Calu3 (cell line): ENCODE measurements around the gene PPP1R3E. TPM values are rescaled to one million over a fixed set of nuclear protein-coding genes. Genes with fewer than 3 reads are reported as not detected.

Source experiments
- BruUV-seq: library from RNA; stranded (reverse); fragments of 400-500 nt; replicated peaks from 2 replicates; lab custom pipeline; 2021; lab: Mats Ljungman, UMichigan
- CTCF ChIA-PET: fragments of 300-600 bp; sonication (Branson Sonifier 250); formaldehyde crosslinking; loops from one replicate; lab custom pipeline; 2022; ENCODE audit warnings: antibody characterized with exemption; lab: Charles Lee
- DNase-seq: peaks from one replicate; pipeline ENCODE4 v3.0.0; 2022
- H3K27ac Mint-ChIP-seq: one replicate; pipeline ENCODE4 v1.8.0; 2022; ENCODE audit warnings: mixed read lengths; ENCODE audit not compliant: unreplicated experiment
- H3K27me3 Mint-ChIP-seq: one replicate; pipeline ENCODE4 v1.8.0; 2022; ENCODE audit warnings: mixed read lengths; ENCODE audit not compliant: unreplicated experiment
- H3K36me3 Mint-ChIP-seq: one replicate; pipeline ENCODE4 v1.8.0; 2022; ENCODE audit warnings: mild to moderate bottlenecking, moderate library complexity, mixed read lengths; ENCODE audit not compliant: insufficient read depth, unreplicated experiment
- H3K4me1 Mint-ChIP-seq: one replicate; pipeline ENCODE4 v1.8.0; 2022; ENCODE audit warnings: mild to moderate bottlenecking, low read depth, mixed read lengths; ENCODE audit not compliant: unreplicated experiment
- H3K4me3 Mint-ChIP-seq: one replicate; pipeline ENCODE4 v1.8.0; 2022; ENCODE audit warnings: mild to moderate bottlenecking, low read depth, moderate library complexity, mixed read lengths; ENCODE audit not compliant: unreplicated experiment
- H3K9me3 Mint-ChIP-seq: one replicate; pipeline ENCODE4 v1.8.0; 2022; ENCODE audit warnings: low read depth, mixed read lengths; ENCODE audit not compliant: unreplicated experiment
- intact Hi-C: fragments of 100-400 bp; cut with micrococcal nuclease; formaldehyde crosslinking; loops from one replicate; pipeline ENCODE4 v1.10.0; 2022; ENCODE audit not compliant: unreplicated experiment
- total RNA-seq: library from RNA; stranded (reverse); gene quantifications from 2 replicates; pipeline ENCODE4 v1.2.3, GENCODE V29; 2022
- TF ChIP-seq, protein P1 (sequence below): fragments of 200-600 bp; IDR thresholded peaks from one replicate; pipeline ENCODE4 v1.8.0; 2022; ENCODE audit warnings: antibody characterized with exemption; ENCODE audit not compliant: unreplicated experiment

PPP1R3E gene
- total RNA-seq, 1 experiment from 2014 or later = 12.8 TPM

DNA sequence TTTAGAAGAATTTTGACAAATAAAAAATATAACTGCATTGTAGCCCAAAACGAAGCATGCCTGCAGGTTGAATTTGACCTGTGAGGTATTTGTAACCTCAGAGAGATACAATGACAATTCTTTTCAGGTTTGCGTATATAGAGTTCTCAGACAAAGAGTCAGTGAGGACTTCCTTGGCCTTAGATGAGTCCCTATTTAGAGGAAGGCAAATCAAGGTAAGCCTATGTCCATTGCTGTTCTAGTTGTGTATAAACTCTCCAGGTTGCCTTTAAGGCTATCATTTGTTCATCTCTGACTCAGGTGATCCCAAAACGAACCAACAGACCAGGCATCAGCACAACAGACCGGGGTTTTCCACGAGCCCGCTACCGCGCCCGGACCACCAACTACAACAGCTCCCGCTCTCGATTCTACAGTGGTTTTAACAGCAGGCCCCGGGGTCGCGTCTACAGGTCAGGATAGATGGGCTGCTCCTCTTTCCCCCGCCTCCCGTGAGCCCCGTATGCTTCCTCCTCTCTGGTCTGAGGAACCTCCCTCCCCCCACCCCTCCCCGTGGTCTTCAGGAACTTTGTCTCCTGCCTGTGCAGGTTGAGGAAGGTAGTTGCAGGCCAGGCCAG lies 21.3 kb upstream of the PPP1R3E start:
- BruUV-seq = no TSS peak
- no peaks in the 10 kb centered on the region for H3K9me3 Mint-ChIP-seq
- peaks cover 19% of the 10 kb centered on the region for H3K4me1 Mint-ChIP-seq
- H3K36me3 Mint-ChIP-seq = peaks cover 76% of the 10 kb centered on the region
- DNase-seq = no peak
- no peak overlapping the region for H3K4me3 Mint-ChIP-seq
- H3K27ac Mint-ChIP-seq = no peak overlapping the region
- intact Hi-C loops = loop anchor here (10.0 kb wide), 1 partner anchor 231 kb away; the partner anchor contains the start of genes THTPA and ZFHX2
- TF ChIP-seq, protein P1, sequence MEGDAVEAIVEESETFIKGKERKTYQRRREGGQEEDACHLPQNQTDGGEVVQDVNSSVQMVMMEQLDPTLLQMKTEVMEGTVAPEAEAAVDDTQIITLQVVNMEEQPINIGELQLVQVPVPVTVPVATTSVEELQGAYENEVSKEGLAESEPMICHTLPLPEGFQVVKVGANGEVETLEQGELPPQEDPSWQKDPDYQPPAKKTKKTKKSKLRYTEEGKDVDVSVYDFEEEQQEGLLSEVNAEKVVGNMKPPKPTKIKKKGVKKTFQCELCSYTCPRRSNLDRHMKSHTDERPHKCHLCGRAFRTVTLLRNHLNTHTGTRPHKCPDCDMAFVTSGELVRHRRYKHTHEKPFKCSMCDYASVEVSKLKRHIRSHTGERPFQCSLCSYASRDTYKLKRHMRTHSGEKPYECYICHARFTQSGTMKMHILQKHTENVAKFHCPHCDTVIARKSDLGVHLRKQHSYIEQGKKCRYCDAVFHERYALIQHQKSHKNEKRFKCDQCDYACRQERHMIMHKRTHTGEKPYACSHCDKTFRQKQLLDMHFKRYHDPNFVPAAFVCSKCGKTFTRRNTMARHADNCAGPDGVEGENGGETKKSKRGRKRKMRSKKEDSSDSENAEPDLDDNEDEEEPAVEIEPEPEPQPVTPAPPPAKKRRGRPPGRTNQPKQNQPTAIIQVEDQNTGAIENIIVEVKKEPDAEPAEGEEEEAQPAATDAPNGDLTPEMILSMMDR = no peak
- no peaks in the 10 kb centered on the region for H3K27me3 Mint-ChIP-seq
- CTCF ChIA-PET = no interaction called here

DNA sequence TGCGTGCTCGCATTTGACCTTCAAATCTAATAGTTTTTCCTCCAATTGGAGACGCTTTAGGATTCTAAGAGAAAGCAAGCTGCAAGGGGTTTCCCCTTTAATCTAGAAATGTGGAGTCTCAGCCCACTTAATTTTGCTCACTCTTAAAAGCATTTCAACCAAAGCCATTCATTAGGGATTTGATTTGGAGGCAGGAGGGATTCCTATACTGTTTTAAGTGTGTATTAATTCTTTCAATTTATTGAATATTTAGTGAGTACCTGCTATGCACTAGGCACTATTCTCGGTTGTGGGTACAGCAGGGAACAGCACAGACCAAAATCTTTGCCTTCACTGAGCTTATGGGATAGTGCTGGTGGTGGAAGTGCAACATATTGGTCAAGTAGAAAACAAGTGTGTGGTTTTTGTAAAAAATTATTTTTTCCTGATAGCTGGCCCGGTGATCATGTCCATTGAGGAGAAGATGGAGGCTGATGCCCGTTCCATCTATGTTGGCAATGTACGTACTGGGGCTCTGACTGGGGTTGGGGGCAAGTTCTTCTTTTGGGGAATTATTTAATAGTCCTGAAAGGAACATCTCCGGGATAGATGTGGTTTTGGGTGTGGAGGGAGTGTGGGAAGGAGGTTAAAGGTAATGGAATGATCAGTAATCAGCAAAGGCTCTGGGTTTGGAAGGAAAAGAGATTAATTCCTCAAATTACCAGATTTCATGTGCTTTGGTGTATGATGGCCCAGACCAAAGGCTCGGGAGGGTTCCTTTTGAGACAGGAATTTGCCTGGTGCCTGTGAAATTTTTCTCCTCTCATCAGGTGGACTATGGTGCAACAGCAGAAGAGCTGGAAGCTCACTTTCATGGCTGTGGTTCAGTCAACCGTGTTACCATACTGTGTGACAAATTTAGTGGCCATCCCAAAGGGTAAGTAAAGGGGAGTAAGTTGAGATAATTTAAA lies 20.2 kb upstream of the PPP1R3E start:
- Mint-ChIP-seq H3K4me1 (peaks cover 11% of the 10 kb centered on the region), H3K27ac (peak overlapping the region; percentile 92), H3K9me3 (no peaks in the 10 kb centered on the region), H3K4me3 (peak overlapping the region; percentile 92), H3K36me3 (peaks cover 76% of the 10 kb centered on the region), H3K27me3 (no peaks in the 10 kb centered on the region)
- DNase-seq = no peak
- intact Hi-C loops = loop anchor here (10.0 kb wide), 1 partner anchor 232 kb away; the partner anchor contains the start of genes THTPA and ZFHX2
- CTCF ChIA-PET = interaction anchor here (2.2 to 2.7 kb wide), 2 partner anchors 16 to 22 kb away, joined by 8 to 12 read pairs; partner anchors contain the start of gene BCL2L2
- TF ChIP-seq, protein P1 = no peak
- BruUV-seq = TSS peak; percentile 40

DNA sequence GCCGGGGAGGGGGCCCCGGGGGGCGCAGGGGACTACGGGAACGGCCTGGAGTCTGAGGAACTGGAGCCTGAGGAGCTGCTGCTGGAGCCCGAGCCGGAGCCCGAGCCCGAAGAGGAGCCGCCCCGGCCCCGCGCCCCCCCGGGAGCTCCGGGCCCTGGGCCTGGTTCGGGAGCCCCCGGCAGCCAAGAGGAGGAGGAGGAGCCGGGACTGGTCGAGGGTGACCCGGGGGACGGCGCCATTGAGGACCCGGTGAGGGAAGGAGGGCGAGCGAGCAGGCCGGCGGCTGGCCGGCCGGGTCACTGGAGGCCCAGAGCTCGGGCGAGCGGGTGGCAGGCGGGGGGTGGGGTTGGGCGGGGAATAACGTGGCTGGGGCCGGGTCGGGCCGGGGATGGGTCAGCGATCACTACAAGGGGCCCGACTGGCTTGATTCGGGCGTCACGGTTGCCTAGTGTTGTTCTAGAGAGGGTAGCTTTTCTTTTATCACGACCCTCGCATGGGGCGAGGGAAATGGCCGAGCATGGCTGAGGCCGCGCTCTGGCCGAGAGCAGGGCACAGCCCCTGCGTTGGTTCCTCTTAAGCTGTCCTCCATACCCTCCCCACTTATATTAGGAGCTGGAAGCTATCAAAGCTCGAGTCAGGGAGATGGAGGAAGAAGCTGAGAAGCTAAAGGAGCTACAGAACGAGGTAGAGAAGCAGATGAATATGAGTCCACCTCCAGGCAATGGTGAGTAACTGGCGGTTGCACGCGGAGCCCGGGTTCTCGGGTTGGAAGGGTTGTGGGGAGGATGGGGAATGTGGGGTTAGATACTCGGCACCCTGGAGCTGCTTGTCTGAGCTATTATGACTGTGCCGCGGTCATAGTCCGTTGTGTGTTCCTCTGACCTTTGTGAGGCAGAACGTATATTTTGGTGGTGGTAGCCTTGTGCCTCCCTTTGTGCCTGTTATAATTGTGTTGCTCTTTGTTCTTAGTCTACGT lies 19.2 kb upstream of the PPP1R3E start:
- Mint-ChIP-seq H3K9me3 (no peaks in the 10 kb centered on the region), H3K27ac (peak overlapping the region; percentile 92), H3K27me3 (no peaks in the 10 kb centered on the region), H3K36me3 (peaks cover 70% of the 10 kb centered on the region), H3K4me1 (peaks cover 11% of the 10 kb centered on the region), H3K4me3 (peak overlapping the region; percentile 92)
- no TSS peak for BruUV-seq
- peak; percentile 36 for DNase-seq
- TF ChIP-seq, protein P1 = no peak
- intact Hi-C loops = loop anchor here (10.0 kb wide), 1 partner anchor 233 kb away; the partner anchor contains the start of genes THTPA and ZFHX2
- CTCF ChIA-PET = interaction anchor here (0.6 to 2.7 kb wide), 6 partner anchors 15 to 250 kb away, joined by 3 to 12 read pairs (median 6); partner anchors contain the start of genes ACIN1 and BCL2L2
